Motor neuron (in vitro differentiated cells): Measurements from ENCODE around the gene MRRF. TPM values are rescaled to one million over a fixed set of nuclear protein-coding genes. Genes with fewer than 3 reads are reported as not detected.
"Not testable (repeated sequence)": the region's sequence is repeated elsewhere in the genome, so short reads cannot be mapped to it uniquely, and the experiment has no call there.

ENCODE experiments used
- ATAC-seq, 8 experiments: fragments of 200-7000 bp; cut with Tn5 transposase; replicated peaks in 6 of 8; 2 replicates each; pipeline ENCODE4 v1.8.0; 2021; ENCODE audit warnings: mild to moderate bottlenecking in 8 of 8, moderate library complexity in 8 of 8
- H3K27ac ChIP-seq, 2 donors: fragments of 250-450 bp; sonication (Bioruptor Pico); 2 replicates each; pipeline ENCODE4 v1.9.0; 2021; ENCODE audit warnings: antibody characterized with exemption in 2 of 2, mild to moderate bottlenecking in 2 of 2, moderate library complexity in 1 of 2
- H3K4me1 ChIP-seq, 2 donors: fragments of 250-450 bp; sonication (Bioruptor Pico); replicated peaks in 1 of 2; 2 replicates each; pipeline ENCODE4 v1.6.1; 2021; ENCODE audit warnings: antibody characterized with exemption in 2 of 2, mild to moderate bottlenecking in 2 of 2, moderate library complexity in 1 of 2
- H3K4me3 ChIP-seq, 5 donors: fragments of 250-450 bp; sonication (Bioruptor Pico); 2 replicates each; pipeline ENCODE4 v1.9.0; 2021; ENCODE audit warnings: antibody characterized with exemption in 5 of 5, mild to moderate bottlenecking in 5 of 5, moderate library complexity in 4 of 5
- WGBS, 10 experiments: fragments of 450-650 bp; shearing (Covaris generic); methylation state at CpG; one replicate each; pipeline ENCODE4 v1.0.0; 2022; 5-methylcytosine and 5-hydroxymethylcytosine counted together
- in situ Hi-C, 9 experiments: fragments of 400-800 bp; cut with MboI; loops; one replicate each; pipeline ENCODE4 v1.15.0; 2021; ENCODE audit warnings: low sequenced_read_pairs in 9 of 9, low pct_unique_long_range_greater_than_20kb in 2 of 9; ENCODE audit not compliant: unreplicated experiment in 9 of 9
- total RNA-seq, 8 experiments: library from RNA; unstranded; fragments of 300-600 nt; gene quantifications; 2 replicates each; pipeline versions ENCODE4 v1.2.3 to v1.2.4, GENCODE V29; 2022

Gene MRRF
- total RNA-seq, 8 experiments from 2014 or later, result 23.1 to 81.6 (median 31.1) TPM

DNA sequence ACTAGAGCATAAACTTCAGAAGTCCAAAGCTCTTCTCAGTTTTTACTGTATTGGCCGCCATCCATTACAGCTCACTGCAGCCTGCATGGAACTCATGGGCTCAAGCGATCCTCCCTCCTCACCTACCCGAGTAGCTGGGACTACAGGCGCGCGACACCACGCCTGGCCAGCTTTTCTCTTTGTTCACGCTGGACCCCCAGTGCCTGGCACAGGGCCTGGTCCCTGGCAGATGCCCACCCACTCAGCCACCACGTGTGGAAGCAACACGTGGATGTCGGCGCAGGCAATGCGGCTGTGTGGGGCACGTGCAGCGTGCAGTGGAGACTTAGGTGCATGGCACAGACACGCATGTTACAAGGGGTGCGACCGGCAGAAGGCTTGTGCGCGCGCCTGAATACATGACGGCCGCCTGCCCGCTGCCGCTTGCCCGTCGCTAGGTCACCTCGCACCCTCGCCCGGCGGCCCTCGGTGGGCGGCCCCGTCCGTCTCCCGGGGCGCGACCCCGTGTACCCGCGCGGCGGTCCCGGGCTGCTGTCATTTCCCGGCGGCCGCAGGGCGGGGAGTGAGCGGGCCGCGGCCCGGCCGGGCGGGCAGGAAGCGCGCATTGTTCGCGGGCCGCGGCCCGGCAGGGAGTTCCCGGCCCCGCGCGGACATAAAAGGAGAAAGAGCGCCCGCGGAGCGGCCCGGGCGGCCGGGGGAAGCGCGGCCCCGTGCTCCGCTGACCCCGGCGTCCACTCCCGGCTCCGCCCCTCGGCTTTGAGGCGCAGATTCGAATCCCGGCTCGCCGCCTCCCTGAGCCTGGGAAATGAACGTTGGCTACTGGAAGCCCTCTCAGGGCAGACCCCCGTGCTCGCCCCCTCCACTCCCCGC, 82.0 kb downstream of the MRRF start:
- Histone ChIP-seq H3K4me1 (no peaks in the 10 kb centered on the region), H3K4me3 (peak overlapping the region; percentile 12 to 33 (median 25)), H3K27ac (no peak overlapping the region)
- ATAC-seq, result peak; percentile 56 to 83 (median 67)
- in situ Hi-C loops, result loop anchor here in 6 of 9 experiments (10.0 kb wide), 1 partner anchor 222 kb away; no protein-coding TSS in a partner anchor
- 5 to 50% (median 20%) methylated on average over 1 to 27 of the region's 90 CpGs; no CpG with 5 or more reads in 3 of the 10 experiments for WGBS, 10 experiments

- H3K4me3 ChIP-seq, result peak overlapping the region; percentile 12 to 33 (median 25)
- no peak overlapping the region for H3K27ac ChIP-seq
- in situ Hi-C loops, result loop anchor here in 6 of 9 experiments (10.0 kb wide), 1 partner anchor 223 kb away; no protein-coding TSS in a partner anchor
Observed at GRCh38 chr9:122347348-122348287, 82.9 kb downstream of the MRRF start.

GRCh38 chr9:122348288-122348777, 83.7 kb downstream of the MRRF start:
- ATAC-seq, result no peak
- Histone ChIP-seq H3K27ac (no peak overlapping the region), H3K4me3 (no peak overlapping the region), H3K4me1 (no peaks in the 10 kb centered on the region)
- 57 to 100% (median 85%) methylated on average over 1 to 6 of the region's 12 CpGs; no CpG with 5 or more reads in 5 of the 10 experiments for WGBS, 10 experiments
- in situ Hi-C loops, result loop anchor here in 6 of 9 experiments (10.0 kb wide), 1 partner anchor 224 kb away; no protein-coding TSS in a partner anchor

More at GRCh38 chr9:122347348-122348287, 82.9 kb downstream of the MRRF start:
- H3K4me1 ChIP-seq, result no peaks in the 10 kb centered on the region
- ATAC-seq, result peak in 3 of 8 experiments; percentile 25 to 36 (median 28)
- 26 to 79% (median 40%) methylated on average over 3 to 13 of the region's 16 CpGs; no CpG with 5 or more reads in 1 of the 10 experiments for WGBS, 10 experiments

DNA sequence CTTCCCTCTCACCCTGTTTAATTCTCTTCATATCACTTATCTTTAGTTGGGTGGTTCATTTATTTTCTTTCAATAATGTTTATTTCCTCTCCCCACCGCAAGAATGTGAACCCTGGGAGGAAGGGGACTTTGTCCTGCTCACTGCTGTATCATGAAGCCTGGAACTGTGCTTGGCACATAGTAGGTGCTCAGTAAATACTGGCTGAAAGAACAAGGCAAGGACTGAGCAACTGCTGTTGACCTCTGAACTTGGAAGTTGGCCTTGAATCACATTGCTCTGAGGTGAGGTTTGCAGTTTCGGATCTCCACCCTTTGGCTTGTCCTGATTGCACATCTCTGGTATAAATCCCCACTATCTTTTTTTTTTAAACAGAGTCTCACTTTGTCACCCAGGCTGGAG, 84.1 kb downstream of the MRRF start:
- WGBS, 10 experiments, result 60 to 90% (median 71%) methylated on average over 1 to 2 of the region's 2 CpGs; no CpG with 5 or more reads in 4 of the 10 experiments
- Histone ChIP-seq H3K27ac (no peak overlapping the region), H3K4me3 (no peak overlapping the region), H3K4me1 (no peaks in the 10 kb centered on the region)
- in situ Hi-C loops, result loop anchor here in 6 of 9 experiments (10.0 kb wide), 1 partner anchor 224 kb away; no protein-coding TSS in a partner anchor
- no peak for ATAC-seq

- no peaks in the 10 kb centered on the region for H3K4me1 ChIP-seq
- no peak overlapping the region for H3K4me3 ChIP-seq
- no peak for ATAC-seq
- H3K27ac ChIP-seq, result no peak overlapping the region
- in situ Hi-C loops, result loop anchor here in 6 of 9 experiments (10.0 kb wide), 1 partner anchor 224 kb away; no protein-coding TSS in a partner anchor
- WGBS, 10 experiments, result 42 to 100% (median 61%) methylated on average over 2 to 3 of the region's 4 CpGs; no CpG with 5 or more reads in 6 of the 10 experiments
Observed at GRCh38 chr9:122349201-122349600, 84.5 kb downstream of the MRRF start.

- ATAC-seq, result peak; percentile 69 to 95 (median 91)
- Histone ChIP-seq H3K4me3 (no peak overlapping the region), H3K4me1 (no peaks in the 10 kb centered on the region), H3K27ac (no peak overlapping the region)
- 8 to 92% (median 45%) methylated on average over 1 to 8 of the region's 11 CpGs; no CpG with 5 or more reads in 3 of the 10 experiments for WGBS, 10 experiments
- in situ Hi-C loops, result loop anchor here in 4 of 9 experiments (10.0 to 25.0 kb wide), 3 partner anchors 226 to 813 kb away; no protein-coding TSS in a partner anchor
Observed at GRCh38 chr9:122350577-122351355, 86.1 kb downstream of the MRRF start.

DNA sequence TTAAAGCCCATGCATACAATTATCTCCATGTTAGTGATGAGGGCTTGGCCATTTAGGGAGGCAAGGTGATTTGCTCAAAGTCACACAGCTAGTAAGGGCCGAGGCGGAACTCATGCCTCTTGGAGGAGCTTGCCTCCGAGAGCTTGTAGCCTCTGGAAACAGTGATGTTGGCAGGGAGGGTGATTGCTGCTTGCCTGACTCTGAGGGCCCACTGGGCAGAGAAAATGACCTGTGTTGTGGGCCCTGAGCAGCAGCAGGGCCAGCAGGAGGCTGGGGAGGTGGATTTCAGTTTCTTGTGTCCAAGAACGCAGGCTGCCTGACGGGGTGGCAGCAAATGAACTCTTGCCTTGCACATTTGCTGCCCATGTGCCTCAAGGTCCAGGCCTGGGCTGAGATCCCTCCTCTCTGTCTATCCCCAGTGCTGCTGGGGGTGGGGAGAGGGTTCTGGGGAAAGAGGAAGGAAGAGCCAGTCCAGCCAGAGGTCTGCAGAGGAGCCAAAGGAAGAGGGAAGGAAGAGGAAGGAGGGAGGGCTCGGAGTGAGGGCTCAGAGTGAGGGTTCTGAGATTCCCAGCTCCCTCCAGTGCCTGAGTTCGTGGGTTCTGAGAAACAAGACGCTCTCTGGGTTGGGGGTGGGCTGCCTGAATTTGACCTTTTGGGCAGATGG, 90.0 kb downstream of the MRRF start:
- no peak overlapping the region for H3K4me3 ChIP-seq
- no peak overlapping the region for H3K27ac ChIP-seq
- WGBS, 10 experiments, result 53 to 90% (median 80%) methylated on average over 1 to 6 of the region's 8 CpGs; no CpG with 5 or more reads in 3 of the 10 experiments
- H3K4me1 ChIP-seq, result no peaks in the 10 kb centered on the region
- in situ Hi-C loops, result loop anchor here in 4 of 9 experiments (10.0 to 25.0 kb wide), 3 partner anchors 230 to 817 kb away; no protein-coding TSS in a partner anchor
- ATAC-seq, result no peak

DNA sequence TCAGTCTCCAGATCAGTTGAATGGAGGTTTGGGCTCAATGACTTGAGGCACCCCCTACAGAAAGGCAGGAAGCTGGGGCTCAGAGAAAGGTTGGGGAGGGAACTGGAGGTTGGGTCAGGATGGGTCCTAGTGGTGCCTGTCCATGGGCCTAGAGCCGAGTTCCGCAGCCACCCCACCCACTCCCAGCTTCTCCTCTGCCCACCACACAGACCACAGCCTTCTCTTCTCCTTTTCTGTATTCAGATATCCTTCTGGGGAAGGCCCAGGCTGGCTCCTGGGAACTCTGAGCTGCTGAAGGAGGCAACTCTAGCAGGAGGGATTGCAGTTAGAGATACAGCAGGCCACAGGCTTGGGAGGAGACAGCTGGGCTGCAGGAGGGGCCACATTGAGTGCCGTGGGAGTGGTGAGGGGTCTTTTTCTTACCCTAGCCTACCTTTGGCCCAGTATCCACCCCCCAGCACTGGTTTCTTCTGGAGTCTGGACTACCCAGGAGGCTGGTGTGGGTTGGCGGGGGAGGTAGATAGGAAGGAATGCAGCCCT, 90.7 kb downstream of the MRRF start:
- in situ Hi-C loops, result loop anchor here in 4 of 9 experiments (10.0 to 25.0 kb wide), 3 partner anchors 231 to 818 kb away; no protein-coding TSS in a partner anchor
- Histone ChIP-seq H3K4me3 (no peak overlapping the region), H3K4me1 (no peaks in the 10 kb centered on the region), H3K27ac (no peak overlapping the region)
- ATAC-seq, result no peak
- 71 to 100% (median 90%) methylated on average over 1 of the region's 4 CpGs; no CpG with 5 or more reads in 6 of the 10 experiments for WGBS, 10 experiments

GRCh38 chr9:122356627-122357026, 91.9 kb downstream of the MRRF start:
- in situ Hi-C loops, result loop anchor here in 4 of 9 experiments (10.0 to 25.0 kb wide), 3 partner anchors 232 to 819 kb away; no protein-coding TSS in a partner anchor
- no peak overlapping the region for H3K27ac ChIP-seq
- no peak overlapping the region for H3K4me3 ChIP-seq
- 0 to 27% (median 6%) methylated on average over 1 to 2 of the region's 2 CpGs; no CpG with 5 or more reads in 5 of the 10 experiments for WGBS, 10 experiments
- H3K4me1 ChIP-seq, result no peaks in the 10 kb centered on the region
- ATAC-seq, result peak in 2 of 8 experiments; percentile 25 to 60

GRCh38 chr9:122360891-122361290, 96.2 kb downstream of the MRRF start:
- Histone ChIP-seq H3K4me1 (no peaks in the 10 kb centered on the region), H3K27ac (no peak overlapping the region), H3K4me3 (no peak overlapping the region)
- in situ Hi-C loops, result loop anchor here in 3 of 9 experiments (25.0 kb wide), 2 partner anchors 249 to 824 kb away; no protein-coding TSS in a partner anchor
- WGBS, 10 experiments, result 50% methylated on average over 2 of the region's 8 CpGs; no CpG with 5 or more reads in 9 of the 10 experiments
- ATAC-seq, result peak in 2 of 8 experiments; percentile 67 to 84

DNA sequence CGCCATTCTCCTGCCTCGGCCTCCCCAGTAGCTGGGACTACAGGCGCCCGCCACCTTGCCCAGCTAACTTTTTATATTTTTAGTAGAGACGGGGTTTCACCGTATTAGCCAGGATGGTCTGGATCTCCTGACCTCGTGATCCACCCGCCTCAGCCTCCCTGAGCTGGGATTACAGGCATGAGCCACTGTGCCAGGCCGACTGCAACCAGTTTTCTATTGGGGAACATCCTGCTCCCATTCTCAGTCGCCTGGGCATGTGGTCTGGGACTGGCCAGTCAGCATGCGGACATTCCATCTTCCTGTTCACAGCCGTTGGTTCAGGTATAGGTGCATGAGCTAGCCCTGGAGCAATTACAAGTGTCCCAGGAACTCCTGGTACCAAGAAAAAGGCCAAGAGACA, 98.4 kb downstream of the MRRF start:
- H3K4me1 ChIP-seq, ATAC-seq, H3K27ac ChIP-seq, H3K4me3 ChIP-seq: not testable (repeated sequence)
- 43 to 100% (median 72%) methylated on average over 1 to 10 of the region's 12 CpGs; no CpG with 5 or more reads in 6 of the 10 experiments for WGBS, 10 experiments
- in situ Hi-C loops, result loop anchor here in 3 of 9 experiments (25.0 kb wide), 2 partner anchors 251 to 826 kb away; no protein-coding TSS in a partner anchor
